Transverse colon (tissue), 4 donors: ENCODE data around the gene TBC1D2B.

Experiments
- POLR2A ChIP-seq: fragments of 450-650 bp; IDR thresholded peaks from one replicate; pipeline ENCODE4 v1.6.1; 2016; ENCODE audit warnings: antibody characterized with exemption, mild to moderate bottlenecking, moderate library complexity
- POLR2AphosphoS5 ChIP-seq, 3 donors: sonication (generic); formaldehyde crosslinking; IDR thresholded peaks; one replicate each; pipeline ENCODE4 v1.6.1; 2016; ENCODE audit warnings: antibody characterized with exemption in 3 of 3
- TF ChIP-seq, protein P1 (sequence below), 5 experiments: fragments of 200-600 bp in 3 of 5; fragments of 450-650 bp in 2 of 5; sonication (generic) in 3 of 5; IDR thresholded peaks; 1 replicate in 2 of 5; 2 replicates in 3 of 5; pipeline ENCODE4 v1.5.1; 2016 to 2017; ENCODE audit warnings: antibody characterized with exemption in 5 of 5, inconsistent platforms in 3 of 5, mild to moderate bottlenecking in 2 of 5, moderate library complexity in 1 of 5

DNA sequence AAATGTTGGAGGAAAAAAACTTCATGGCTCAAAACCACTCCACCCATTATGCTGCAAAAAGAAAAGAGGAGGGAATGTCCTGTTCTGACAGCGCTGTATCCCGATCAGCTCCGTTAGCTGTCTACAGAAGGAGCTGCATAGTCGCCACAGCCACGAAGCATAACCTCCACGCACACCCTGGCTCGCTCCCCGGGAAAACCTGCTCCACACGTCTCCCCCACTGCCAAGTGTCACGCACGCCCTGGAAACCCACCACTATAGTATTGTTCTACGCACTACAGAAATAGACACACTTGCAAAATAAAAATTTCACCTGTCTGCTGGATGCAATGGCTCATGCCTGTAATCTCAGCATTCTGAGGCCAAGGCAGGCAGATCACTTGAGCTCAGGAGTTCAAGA lies 55.8 kb downstream of the TBC1D2B start:
- TF ChIP-seq POLR2A (no peak), POLR2AphosphoS5 (IDR thresholded peaks at IDR 0.05) (no peak)
- TF ChIP-seq, protein P1, sequence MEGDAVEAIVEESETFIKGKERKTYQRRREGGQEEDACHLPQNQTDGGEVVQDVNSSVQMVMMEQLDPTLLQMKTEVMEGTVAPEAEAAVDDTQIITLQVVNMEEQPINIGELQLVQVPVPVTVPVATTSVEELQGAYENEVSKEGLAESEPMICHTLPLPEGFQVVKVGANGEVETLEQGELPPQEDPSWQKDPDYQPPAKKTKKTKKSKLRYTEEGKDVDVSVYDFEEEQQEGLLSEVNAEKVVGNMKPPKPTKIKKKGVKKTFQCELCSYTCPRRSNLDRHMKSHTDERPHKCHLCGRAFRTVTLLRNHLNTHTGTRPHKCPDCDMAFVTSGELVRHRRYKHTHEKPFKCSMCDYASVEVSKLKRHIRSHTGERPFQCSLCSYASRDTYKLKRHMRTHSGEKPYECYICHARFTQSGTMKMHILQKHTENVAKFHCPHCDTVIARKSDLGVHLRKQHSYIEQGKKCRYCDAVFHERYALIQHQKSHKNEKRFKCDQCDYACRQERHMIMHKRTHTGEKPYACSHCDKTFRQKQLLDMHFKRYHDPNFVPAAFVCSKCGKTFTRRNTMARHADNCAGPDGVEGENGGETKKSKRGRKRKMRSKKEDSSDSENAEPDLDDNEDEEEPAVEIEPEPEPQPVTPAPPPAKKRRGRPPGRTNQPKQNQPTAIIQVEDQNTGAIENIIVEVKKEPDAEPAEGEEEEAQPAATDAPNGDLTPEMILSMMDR (IDR thresholded peaks at IDR 0.05), result no peak
